Measurements from ENCODE around the gene TNFAIP2.
"Not testable (repeated sequence)": the region's sequence is repeated elsewhere in the genome, so short reads cannot be mapped to it uniquely, and the experiment has no call there.

The TNFAIP2 gene

GRCh38 chr14:103155826-103156394 lies 32.6 kb downstream of the TNFAIP2 start:
- no peak for DNase-seq (ENCODE audit: low spot score)

- no peak for DNase-seq (ENCODE audit: low spot score)
Measured at GRCh38 chr14:103156651-103157378, 33.6 kb downstream of the TNFAIP2 start.

GRCh38 chr14:103157969-103158368 lies 34.7 kb downstream of the TNFAIP2 start:
- DNase-seq (ENCODE audit: low spot score) = no peak

- no peak for DNase-seq (ENCODE audit: low spot score)
Measured at GRCh38 chr14:103158688-103159087, 35.4 kb downstream of the TNFAIP2 start.

GRCh38 chr14:103160321-103161053 lies 37.2 kb downstream of the TNFAIP2 start:
- DNase-seq (ENCODE audit: low spot score) = no peak

- no peak for DNase-seq (ENCODE audit: low spot score)
Measured at GRCh38 chr14:103161054-103161397, 37.8 kb downstream of the TNFAIP2 start.

- no peak for DNase-seq (ENCODE audit: low spot score)
Measured at GRCh38 chr14:103163199-103163598, 39.9 kb downstream of the TNFAIP2 start.

- no peak for DNase-seq (ENCODE audit: low spot score)
Measured at GRCh38 chr14:103164006-103164405, 40.7 kb downstream of the TNFAIP2 start.

- DNase-seq (ENCODE audit: low spot score) = no peak
Measured at GRCh38 chr14:103164779-103165178, 41.5 kb downstream of the TNFAIP2 start.

GRCh38 chr14:103165323-103165722 lies 42.1 kb downstream of the TNFAIP2 start:
- no peak for DNase-seq (ENCODE audit: low spot score)

GRCh38 chr14:103169954-103170353 lies 46.7 kb downstream of the TNFAIP2 start:
- no peak for DNase-seq (ENCODE audit: low spot score)

- DNase-seq (ENCODE audit: low spot score) = not testable (repeated sequence)
Measured at GRCh38 chr14:103171206-103171605, 47.9 kb downstream of the TNFAIP2 start.

GRCh38 chr14:103172921-103173320 lies 49.7 kb downstream of the TNFAIP2 start:
- no peak for DNase-seq (ENCODE audit: low spot score)

GRCh38 chr14:103173887-103174286 lies 50.6 kb downstream of the TNFAIP2 start:
- DNase-seq (ENCODE audit: low spot score) = not testable (repeated sequence)

- DNase-seq (ENCODE audit: low spot score) = not testable (repeated sequence)
Measured at GRCh38 chr14:103176176-103176575, 52.9 kb downstream of the TNFAIP2 start.

- DNase-seq (ENCODE audit: low spot score) = no peak
Measured at GRCh38 chr14:103177376-103177775, 54.1 kb downstream of the TNFAIP2 start.

- DNase-seq (ENCODE audit: low spot score) = no peak
Measured at GRCh38 chr14:103178521-103178920, 55.3 kb downstream of the TNFAIP2 start.

GRCh38 chr14:103179094-103179493 lies 55.8 kb downstream of the TNFAIP2 start:
- no peak for DNase-seq (ENCODE audit: low spot score)

GRCh38 chr14:103180331-103180730 lies 57.1 kb downstream of the TNFAIP2 start:
- no peak for DNase-seq (ENCODE audit: low spot score)

- DNase-seq (ENCODE audit: low spot score) = no peak
Measured at GRCh38 chr14:103184046-103184445, 60.8 kb downstream of the TNFAIP2 start.

GRCh38 chr14:103185051-103186029 lies 62.1 kb downstream of the TNFAIP2 start:
- DNase-seq (ENCODE audit: low spot score) = peak; percentile 19

- no peak for DNase-seq (ENCODE audit: low spot score)
Measured at GRCh38 chr14:103186241-103186822, 63.1 kb downstream of the TNFAIP2 start.
